Umbilical cord (tissue), 2 donors: ENCODE measurements around the gene TSPY4. TPM values are rescaled to one million over a fixed set of nuclear protein-coding genes. Genes with fewer than 3 reads are reported as not detected.
"Not testable (repeated sequence)": the region's sequence is repeated elsewhere in the genome, so short reads cannot be mapped to it uniquely, and the experiment has no call there.

ENCODE experiments used
- DNase-seq: peaks from one replicate; pipeline ENCODE4 v3.0.0-alpha.2; 2015; ENCODE audit warnings: low spot score
- total RNA-seq: library from RNA; depleted of rRNA; stranded (reverse); fragments of >200 nt; gene quantifications from one replicate; pipeline ENCODE4 v1.2.3, GENCODE V29; 2014; ENCODE audit warnings: low replicate concordance; ENCODE audit not compliant: insufficient read depth

TSPY4 gene, protein sequence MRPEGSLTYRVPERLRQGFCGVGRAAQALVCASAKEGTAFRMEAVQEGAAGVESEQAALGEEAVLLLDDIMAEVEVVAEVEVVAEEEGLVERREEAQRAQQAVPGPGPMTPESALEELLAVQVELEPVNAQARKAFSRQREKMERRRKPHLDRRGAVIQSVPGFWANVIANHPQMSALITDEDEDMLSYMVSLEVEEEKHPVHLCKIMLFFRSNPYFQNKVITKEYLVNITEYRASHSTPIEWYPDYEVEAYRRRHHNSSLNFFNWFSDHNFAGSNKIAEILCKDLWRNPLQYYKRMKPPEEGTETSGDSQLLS
- total RNA-seq = 1.7 TPM

DNA sequence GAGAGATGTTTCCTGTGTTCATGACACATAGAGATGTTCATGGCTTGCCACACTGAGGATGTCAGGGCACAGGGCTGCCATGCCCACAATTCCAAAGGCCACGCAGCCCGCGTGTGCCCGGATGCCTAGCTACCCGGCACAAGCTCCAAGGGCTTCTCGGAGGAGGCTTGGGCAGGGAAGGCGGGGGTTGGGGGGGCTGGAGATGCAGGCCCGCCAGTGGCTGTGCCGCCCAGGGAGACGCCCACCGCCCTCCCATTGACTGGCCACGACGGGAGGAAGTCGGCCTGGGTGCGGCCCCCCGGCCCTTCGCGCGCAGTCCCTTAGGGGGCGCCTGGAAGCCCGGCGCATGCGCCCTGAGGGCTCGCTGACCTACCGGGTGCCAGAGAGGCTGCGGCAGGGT is at the start of gene TSPY4:
Gene TSPY4, plus strand, starts transcription at position 301 of the 400 bp plus-strand sequence. Its CDS starts 46 bp downstream, at position 347.
- not testable (repeated sequence) for DNase-seq

DNA sequence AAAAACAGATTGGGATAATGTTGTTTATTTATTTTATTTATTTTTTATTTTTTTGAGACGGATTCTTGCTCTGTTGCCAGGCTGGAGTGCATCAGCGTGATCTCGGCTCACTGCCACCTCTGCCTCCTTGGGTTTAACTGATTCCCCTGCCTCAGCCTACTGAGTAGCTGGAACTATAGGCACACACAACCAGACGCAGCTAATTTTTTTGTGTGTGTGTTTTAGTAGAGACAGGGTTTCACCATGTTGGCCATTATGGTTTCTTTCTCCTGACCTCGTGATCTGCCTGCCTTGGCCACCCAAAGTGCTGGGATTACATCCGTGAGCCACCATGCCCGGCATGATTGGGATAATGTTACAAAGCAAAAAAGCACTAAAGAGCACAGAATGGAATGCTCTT is 16.3 kb upstream of the TSPY4 start:
- no peak for DNase-seq

DNA sequence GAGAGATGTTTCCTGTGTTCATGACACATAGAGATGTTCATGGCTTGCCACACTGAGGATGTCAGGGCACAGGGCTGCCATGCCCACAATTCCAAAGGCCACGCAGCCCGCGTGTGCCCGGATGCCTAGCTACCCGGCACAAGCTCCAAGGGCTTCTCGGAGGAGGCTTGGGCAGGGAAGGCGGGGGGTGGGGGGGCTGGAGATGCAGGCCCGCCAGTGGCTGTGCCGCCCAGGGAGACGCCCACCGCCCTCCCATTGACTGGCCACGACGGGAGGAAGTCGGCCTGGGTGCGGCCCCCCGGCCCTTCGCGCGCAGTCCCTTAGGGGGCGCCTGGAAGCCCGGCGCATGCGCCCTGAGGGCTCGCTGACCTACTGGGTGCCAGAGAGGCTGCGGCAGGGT is 20.2 kb downstream of the TSPY4 start, which contains the start of gene TSPY8:
Gene TSPY8, plus strand, starts transcription at position 301 of the 400 bp plus-strand sequence. Its CDS starts 46 bp downstream, at position 347.
- not testable (repeated sequence) for DNase-seq

Other genes starting within 250 kb of the TSPY4 start
- 2.2 TPM for gene TSPY8, start 20.3 kb downstream of the TSPY4 start, total RNA-seq
- 2.2 TPM for gene TSPY3, start 61.0 kb downstream of the TSPY4 start, total RNA-seq
- not detected for gene TSPY1, start 129.5 kb downstream of the TSPY4 start, total RNA-seq
- gene TSPY9, start 149.8 kb downstream of the TSPY4 start, total RNA-seq = not detected
- 7.9 TPM for gene TSPY10, start 190.4 kb downstream of the TSPY4 start, total RNA-seq